Measurements from ENCODE around the gene OTUD5.

The OTUD5 gene

GRCh38 chrX:48965959-48966358 lies 8.6 kb upstream of the OTUD5 start:
- no peak for TF ChIP-seq CTCF (IDR thresholded peaks at IDR 0.05)
- Histone ChIP-seq H3K27me3 (ENCODE audit: control insufficient read depth, insufficient read depth, low read length) (no peaks in the 10 kb centered on the region), H2AFZ (no peak overlapping the region), H3K79me2 (no peaks in the 10 kb centered on the region), H3K4me3 (ENCODE audit: low read depth, low read length) (no peak overlapping the region), H3K9ac (no peak overlapping the region), H3K4me1 (peaks cover 8% of the 10 kb centered on the region), H3K36me3 (ENCODE audit: control insufficient read depth, insufficient read depth, low read length) (no peaks in the 10 kb centered on the region), H3K9me3 (ENCODE audit: control insufficient read depth, low read length) (no peaks in the 10 kb centered on the region), H3K4me2 (ENCODE audit: low read length) (no peak overlapping the region), H3K27ac (no peak overlapping the region)

GRCh38 chrX:48961585-48962091 lies 4.2 kb upstream of the OTUD5 start:
- Histone ChIP-seq H3K27ac (peak overlapping the region; percentile 69), H3K4me3 (ENCODE audit: low read depth, low read length) (no peak overlapping the region)

GRCh38 chrX:48960291-48960690 lies 2.9 kb upstream of the OTUD5 start:
- no peaks in the 10 kb centered on the region for H3K27me3 ChIP-seq (ENCODE audit: control insufficient read depth, insufficient read depth, low read length)
- no peak overlapping the region for H2AFZ ChIP-seq
- H3K4me2 ChIP-seq (ENCODE audit: low read length) = no peak overlapping the region
- TF ChIP-seq CTCF (IDR thresholded peaks at IDR 0.05) = no peak
- H3K4me1 ChIP-seq = peaks cover 12% of the 10 kb centered on the region
- no peaks in the 10 kb centered on the region for H3K36me3 ChIP-seq (ENCODE audit: control insufficient read depth, insufficient read depth, low read length)
- no peaks in the 10 kb centered on the region for H3K9me3 ChIP-seq (ENCODE audit: control insufficient read depth, low read length)
- H3K79me2 ChIP-seq = peaks cover 17% of the 10 kb centered on the region
- H3K9ac ChIP-seq = no peak overlapping the region
- H3K27ac ChIP-seq = no peak overlapping the region
- H3K4me3 ChIP-seq (ENCODE audit: low read depth, low read length) = no peak overlapping the region

More at GRCh38 chrX:48961585-48962091, 4.2 kb upstream of the OTUD5 start:
- TF ChIP-seq CTCF (IDR thresholded peaks at IDR 0.05) = no peak
- Histone ChIP-seq H3K4me1 (peaks cover 12% of the 10 kb centered on the region), H3K79me2 (peaks cover 3% of the 10 kb centered on the region), H3K36me3 (ENCODE audit: control insufficient read depth, insufficient read depth, low read length) (no peaks in the 10 kb centered on the region), H3K9ac (no peak overlapping the region), H3K4me2 (ENCODE audit: low read length) (no peak overlapping the region), H2AFZ (peak overlapping the region; percentile 66), H3K27me3 (ENCODE audit: control insufficient read depth, insufficient read depth, low read length) (no peaks in the 10 kb centered on the region), H3K9me3 (ENCODE audit: control insufficient read depth, low read length) (no peaks in the 10 kb centered on the region)

GRCh38 chrX:48958635-48959094 lies 1.3 kb upstream of the OTUD5 start:
- Histone ChIP-seq H2AFZ (peak overlapping the region; percentile 78), H3K27ac (peak overlapping the region; percentile 98), H3K4me3 (ENCODE audit: low read depth, low read length) (peak overlapping the region; percentile 88), H3K9me3 (ENCODE audit: control insufficient read depth, low read length) (no peaks in the 10 kb centered on the region), H3K79me2 (peaks cover 28% of the 10 kb centered on the region), H3K9ac (no peak overlapping the region), H3K27me3 (ENCODE audit: control insufficient read depth, insufficient read depth, low read length) (no peaks in the 10 kb centered on the region), H3K4me1 (peaks cover 14% of the 10 kb centered on the region), H3K4me2 (ENCODE audit: low read length) (peak overlapping the region; percentile 81), H3K36me3 (ENCODE audit: control insufficient read depth, insufficient read depth, low read length) (no peaks in the 10 kb centered on the region)
- no peak for TF ChIP-seq CTCF (IDR thresholded peaks at IDR 0.05)
